GM21360 (cell line): ENCODE data around the gene ZNF160.
"Not testable (repeated sequence)": the region's sequence is repeated elsewhere in the genome, so short reads cannot be mapped to it uniquely, and the experiment has no call there.

ENCODE experiments used
- ATAC-seq: cut with Tn5 transposase; IDR thresholded peaks from one replicate; pipeline ENCODE4 v1.9.1; 2021; ENCODE audit warnings: mild to moderate bottlenecking, moderate library complexity; ENCODE audit not compliant: unreplicated experiment

The ZNF160 gene

GRCh38 chr19:53103234-53104203 is at the start of gene ZNF160:
Gene ZNF160 (minus strand): TSS chr19:53103422. CDS start chr19:53086276, 17,146 bp downstream.
- ATAC-seq = peak; percentile 92

GRCh38 chr19:53147645-53148044 is 44.4 kb upstream of the ZNF160 start:
- ATAC-seq = no peak

- no peak for ATAC-seq
These were observed 37.1 kb upstream of the ZNF160 start for GRCh38 chr19:53140351-53140750.

- no peak for ATAC-seq
These were observed 33.2 kb upstream of the ZNF160 start for GRCh38 chr19:53136432-53136831.

- ATAC-seq = no peak
These were observed 29.1 kb upstream of the ZNF160 start, which contains the start of gene ZNF415 for GRCh38 chr19:53132141-53132991. Gene ZNF415 (minus strand): TSS chr19:53132910. CDS start chr19:53122676, 10,234 bp downstream.

- ATAC-seq = no peak
These were observed 28.5 kb upstream of the ZNF160 start for GRCh38 chr19:53131727-53132126.

- no peak for ATAC-seq
These were observed 27.9 kb upstream of the ZNF160 start for GRCh38 chr19:53131085-53131590.

- ATAC-seq = no peak
These were observed 27.3 kb upstream of the ZNF160 start for GRCh38 chr19:53130506-53130905.

GRCh38 chr19:53126733-53127526 is 23.7 kb upstream of the ZNF160 start:
- not testable (repeated sequence) for ATAC-seq

GRCh38 chr19:53123400-53123799 is 20.2 kb upstream of the ZNF160 start:
- no peak for ATAC-seq

- no peak for ATAC-seq
These were observed 9.1 kb upstream of the ZNF160 start for GRCh38 chr19:53112286-53112685.

- no peak for ATAC-seq
These were observed 6.3 kb upstream of the ZNF160 start for GRCh38 chr19:53109527-53109926.

GRCh38 chr19:53102756-53103233 is 427 bp downstream of the ZNF160 start:
- no peak for ATAC-seq

GRCh38 chr19:53102206-53102755 is 941 bp downstream of the ZNF160 start:
- no peak for ATAC-seq

- no peak for ATAC-seq
These were observed 1.7 kb downstream of the ZNF160 start for GRCh38 chr19:53101518-53101917.

- ATAC-seq = not testable (repeated sequence)
These were observed 4.7 kb downstream of the ZNF160 start for GRCh38 chr19:53098570-53098969.

GRCh38 chr19:53096982-53097690 is 6.1 kb downstream of the ZNF160 start:
- ATAC-seq = not testable (repeated sequence)

GRCh38 chr19:53096579-53096978 is 6.6 kb downstream of the ZNF160 start:
- not testable (repeated sequence) for ATAC-seq
